GM12891 (cell line): ENCODE measurements around the gene CALM3.
"Not testable (repeated sequence)": the region's sequence is repeated elsewhere in the genome, so short reads cannot be mapped to it uniquely, and the experiment has no call there.

Experiments
- DNase-seq: peaks from one replicate; pipeline ENCODE4 v3.0.0; 2011; ENCODE audit warnings: low spot score; ENCODE audit not compliant: insufficient read length
- FAIRE-seq: peaks from 2 replicates; lab custom pipeline; 2011; peaks lifted over from hg19 to GRCh38; lab: Jason Lieb, UNC
- PAX5 ChIP-seq: IDR thresholded peaks from 2 replicates; pipeline ENCODE4 v1.6.1; 2011; ENCODE audit warnings: low read length, moderate library complexity, mild to moderate bottlenecking; ENCODE audit not compliant: insufficient read depth, severe bottlenecking
- POLR2A ChIP-seq: IDR thresholded peaks from 2 replicates; pipeline ENCODE4 v1.6.1; 2011; ENCODE audit warnings: low read depth, low read length, control low read depth
- POLR2AphosphoS5 ChIP-seq: IDR thresholded peaks from 2 replicates; pipeline ENCODE4 v1.6.1; 2011; ENCODE audit warnings: low read depth, low read length, control low read depth
- POU2F2 ChIP-seq: IDR thresholded peaks from 2 replicates; pipeline ENCODE4 v1.6.1; 2011; ENCODE audit warnings: low read depth, mild to moderate bottlenecking, control low read depth, low read length, moderate library complexity
- SPI1 ChIP-seq: IDR thresholded peaks from 2 replicates; pipeline ENCODE4 v1.6.1; 2011; ENCODE audit warnings: low read depth, low read length, control low read depth
- TAF1 ChIP-seq: IDR thresholded peaks from 2 replicates; pipeline ENCODE4 v1.6.1; 2011; ENCODE audit warnings: low read depth, low read length, control low read depth

The CALM3 gene

GRCh38 chr19:46624958-46625661 lies 24.0 kb downstream of the CALM3 start, which contains the start of gene PTGIR:
Gene PTGIR, minus strand, starts transcription at chr19:46625089. Its CDS starts 864 bp downstream, at chr19:46624225.
- FAIRE-seq (peak; percentile 90), DNase-seq (no peak)
- 0 out of 2 replicates have a peak, but pooled peaks have one; percentile 15 for TF ChIP-seq SPI1
- TF ChIP-seq TAF1, result no peak

DNA sequence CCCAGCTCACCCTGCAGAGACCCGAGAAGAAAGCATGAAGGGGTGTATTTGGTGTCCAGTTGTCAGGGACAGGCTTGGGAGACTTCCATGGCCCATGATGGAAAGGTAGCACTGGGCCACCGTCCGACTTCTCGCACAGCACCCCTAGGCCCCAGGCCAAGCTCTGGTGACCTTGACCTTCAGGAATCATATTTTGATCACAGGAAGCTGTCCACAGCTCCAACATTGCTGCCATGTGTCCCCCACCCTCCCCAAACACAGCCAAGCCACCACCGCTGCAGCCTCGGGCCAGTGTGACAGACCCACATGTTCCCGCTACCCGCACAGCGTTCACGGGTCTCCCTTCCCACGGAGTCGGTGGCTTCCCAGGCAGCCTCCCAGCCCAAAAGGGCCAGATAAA lies 24.6 kb downstream of the CALM3 start:
- DNase-seq, result no peak
- peak; percentile 79 for FAIRE-seq
- no peak for TF ChIP-seq POLR2A
- no peak for TF ChIP-seq PAX5
- TF ChIP-seq POLR2AphosphoS5, result no peak
- TF ChIP-seq SPI1, result no peak
- no peak for TF ChIP-seq POU2F2
- no peak for TF ChIP-seq TAF1

DNA sequence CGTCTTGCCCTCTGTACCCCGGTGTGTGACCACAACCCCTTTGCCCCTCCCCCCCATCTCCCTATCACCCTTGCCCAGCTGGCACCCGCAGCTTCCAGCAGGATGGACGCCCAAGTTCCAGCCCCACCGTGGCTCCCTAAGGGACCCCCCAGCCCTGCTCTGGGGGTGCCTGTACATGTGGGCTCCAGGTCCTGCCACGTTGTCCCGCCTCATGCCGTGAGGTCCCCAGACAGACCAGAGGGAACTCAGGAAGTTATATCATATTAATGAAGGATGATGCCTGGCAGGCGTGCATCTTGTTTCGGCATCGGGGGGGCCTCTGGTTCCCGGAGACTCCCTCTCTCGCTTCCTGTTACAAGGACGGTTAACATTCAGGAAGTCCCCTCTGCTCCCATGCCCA lies 25.3 kb downstream of the CALM3 start:
- no peak for FAIRE-seq
- TF ChIP-seq TAF1 (no peak), SPI1 (no peak), POLR2AphosphoS5 (no peak), POU2F2 (no peak), POLR2A (no peak), PAX5 (no peak)
- DNase-seq, result no peak

DNA sequence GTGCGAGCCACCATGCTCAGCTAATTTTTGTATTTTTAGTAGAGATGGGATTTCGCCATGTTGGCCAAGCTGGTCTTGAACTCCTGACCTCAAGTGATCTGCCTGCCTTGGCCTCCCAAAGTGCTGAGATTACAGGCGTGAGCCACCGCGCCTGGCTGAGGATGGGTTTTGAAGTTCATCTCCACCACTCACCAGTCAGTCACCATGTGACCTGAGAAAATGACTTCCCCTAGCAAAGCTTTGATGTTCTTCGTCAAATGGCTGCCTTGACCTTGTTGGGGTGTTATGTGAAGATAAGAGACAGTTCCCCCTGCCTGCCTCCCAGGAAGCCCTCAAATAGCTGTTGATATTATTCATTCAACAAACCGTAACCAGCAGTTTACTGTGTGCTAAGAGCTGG lies 27.8 kb downstream of the CALM3 start:
- not testable (repeated sequence) for DNase-seq, FAIRE-seq

GRCh38 chr19:46629546-46630025 lies 28.5 kb downstream of the CALM3 start:
- TF ChIP-seq SPI1 (peak; percentile 45; the same call in 1 of the 2 replicates), PAX5 (no peak), POLR2A (no peak), POLR2AphosphoS5 (no peak), TAF1 (no peak)
- FAIRE-seq (no peak), DNase-seq (no peak)

- no peak for TF ChIP-seq POLR2AphosphoS5
- TF ChIP-seq SPI1, result no peak
- no peak for TF ChIP-seq PAX5
- TF ChIP-seq POU2F2, result no peak
- no peak for TF ChIP-seq POLR2A
- TF ChIP-seq TAF1, result no peak
- no peak for FAIRE-seq
- no peak for DNase-seq
These were observed 29.6 kb downstream of the CALM3 start for GRCh38 chr19:46630586-46631205.

- no peak for DNase-seq
- FAIRE-seq, result no peak
- TF ChIP-seq POU2F2 (no peak), POLR2A (no peak), POLR2AphosphoS5 (no peak), SPI1 (no peak), TAF1 (no peak), PAX5 (no peak)
These were observed 30.4 kb downstream of the CALM3 start for GRCh38 chr19:46631481-46631880.

DNA sequence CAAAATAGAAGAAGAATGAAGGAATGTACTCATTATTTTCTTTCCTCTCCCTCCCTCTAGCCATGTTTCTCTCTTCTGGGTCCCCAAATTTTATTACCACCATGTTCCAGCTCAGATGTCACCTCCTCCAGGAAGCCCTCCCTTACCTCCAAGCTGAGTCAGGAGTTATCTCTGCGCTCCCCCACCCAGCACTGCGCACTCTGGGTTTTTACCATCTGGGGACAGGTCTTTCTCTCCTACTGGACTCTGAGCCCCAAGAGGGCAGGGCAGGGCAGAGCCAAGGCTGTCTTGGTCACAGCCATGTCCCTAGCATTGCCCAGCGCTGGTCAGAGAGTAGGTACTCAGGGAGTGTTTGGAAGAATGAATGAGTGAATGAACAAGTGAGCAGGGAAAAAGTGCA lies 32.0 kb downstream of the CALM3 start:
- FAIRE-seq, result no peak
- TF ChIP-seq SPI1, result no peak
- no peak for TF ChIP-seq PAX5
- TF ChIP-seq TAF1, result no peak
- TF ChIP-seq POLR2AphosphoS5, result no peak
- no peak for TF ChIP-seq POU2F2
- no peak for TF ChIP-seq POLR2A
- no peak for DNase-seq

DNA sequence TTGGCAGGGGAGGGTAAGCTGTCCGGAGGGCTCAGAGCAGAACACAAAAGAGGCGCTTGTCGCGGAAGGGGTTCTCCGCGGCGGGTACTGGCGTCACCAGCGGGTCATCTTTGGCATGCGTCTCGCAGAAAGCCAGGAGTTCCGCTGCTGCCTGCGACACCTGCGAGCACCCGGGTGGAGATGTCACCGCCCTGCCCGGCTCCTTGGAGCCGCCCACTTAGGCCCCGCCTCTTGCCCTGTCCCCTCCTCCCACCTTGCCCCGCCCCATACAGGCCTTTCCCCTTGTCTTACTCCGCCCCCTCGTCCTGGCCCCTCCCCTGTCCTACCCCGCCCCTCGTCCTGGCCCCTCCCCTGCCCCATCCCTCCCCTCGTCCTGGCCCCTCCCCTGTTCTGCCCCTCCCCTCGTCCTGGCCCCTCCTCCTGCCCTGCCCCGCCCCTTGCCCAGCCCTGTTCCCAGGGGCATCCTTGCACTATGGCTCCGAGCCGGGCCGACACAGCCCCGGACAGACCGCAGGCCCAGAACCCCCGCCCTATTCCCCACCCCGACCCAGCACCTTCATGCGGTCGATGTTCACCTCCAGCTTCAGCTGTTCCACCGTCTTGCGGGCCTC lies 33.0 kb downstream of the CALM3 start:
- FAIRE-seq (peak; percentile 97), DNase-seq (peak; percentile 89)
- no peak for TF ChIP-seq SPI1
- no peak for TF ChIP-seq POLR2A
- no peak for TF ChIP-seq POLR2AphosphoS5
- TF ChIP-seq TAF1, result no peak
- no peak for TF ChIP-seq PAX5
- no peak for TF ChIP-seq POU2F2

- TF ChIP-seq SPI1, result no peak
- TF ChIP-seq POLR2A, result no peak
- TF ChIP-seq TAF1, result no peak
- no peak for TF ChIP-seq POLR2AphosphoS5
- no peak for TF ChIP-seq PAX5
- TF ChIP-seq POU2F2, result no peak
- FAIRE-seq (no peak), DNase-seq (no peak)
These were observed 33.6 kb downstream of the CALM3 start for GRCh38 chr19:46634656-46635218.
